HG02884 (cell line): ENCODE results near the gene SPECC1L.

ENCODE experiments used
- ATAC-seq: cut with Tn5 transposase; IDR thresholded peaks from one replicate; pipeline ENCODE4 v1.9.1; 2021; ENCODE audit warnings: mild to moderate bottlenecking, moderate library complexity; ENCODE audit not compliant: unreplicated experiment

SPECC1L gene

DNA sequence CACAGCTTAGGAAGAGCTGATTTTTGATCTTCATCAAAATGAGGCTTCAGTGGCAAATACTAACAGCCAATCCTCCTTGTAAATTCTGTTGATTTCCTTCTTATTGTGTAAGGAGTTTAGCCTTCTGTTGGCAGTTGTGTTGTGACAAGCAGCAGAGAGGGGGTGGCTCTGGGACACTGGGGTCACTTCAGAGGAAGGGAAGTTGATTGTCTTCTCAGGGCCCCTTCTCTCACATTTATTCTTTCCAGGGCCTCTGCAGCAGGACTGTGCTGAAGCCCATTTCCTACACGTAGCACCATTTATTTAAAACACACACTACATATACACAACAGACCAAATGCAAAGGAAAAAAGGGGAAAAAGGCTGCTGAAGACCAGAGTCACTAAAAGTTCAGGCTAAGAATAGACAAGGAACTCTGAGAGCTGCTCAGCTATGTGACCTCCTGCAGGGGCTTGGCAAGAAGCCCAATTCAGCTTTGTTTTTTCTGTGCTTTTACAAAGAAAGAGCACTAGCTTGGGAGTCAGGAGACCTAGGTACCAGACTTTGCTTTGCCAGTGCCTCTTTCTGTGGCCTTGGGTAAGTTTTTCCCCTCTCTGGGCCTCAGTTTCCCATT is 196.2 kb downstream of the SPECC1L start:
- ATAC-seq = no peak

GRCh38 chr22:24467340-24467739 is 196.7 kb downstream of the SPECC1L start:
- ATAC-seq = no peak
